Activated T-cell treated with anti-CD3 and anti-CD28 coated beads, Interleukin-2, amount 50 U/mL, for 72 hours (primary cell): ENCODE results near the gene DCN. TPM values are rescaled to one million over a fixed set of nuclear protein-coding genes. Genes with fewer than 3 reads are reported as not detected.
A peak's percentile ranks its signal among the peaks of the same experiment; 100 is the strongest.

Experiments
- ATAC-seq, 2 donors: fragments of 150-1000 bp; cut with Tn5 transposase; replicated peaks in 1 of 2; 2 replicates each; pipeline ENCODE4 v1.10.0; 2021; ENCODE audit warnings: moderate library complexity in 2 of 2, mild to moderate bottlenecking in 1 of 2
- DNase-seq, 2 donors: peaks; one replicate each; pipeline ENCODE4 v3.0.0; 2021 to 2022; ENCODE audit warnings: mixed read lengths in 1 of 2
- H3K27ac Mint-ChIP-seq: one replicate; pipeline ENCODE4 v1.8.0; 2022; ENCODE audit warnings: mild to moderate bottlenecking, moderate library complexity, mixed read lengths
- H3K27me3 Mint-ChIP-seq: one replicate; pipeline ENCODE4 v1.8.0; 2022; ENCODE audit warnings: low read depth, mixed read lengths
- H3K36me3 Mint-ChIP-seq, 2 donors: one replicate each; pipeline ENCODE4 v1.8.0; 2022; ENCODE audit warnings: mixed read lengths in 2 of 2, mild to moderate bottlenecking in 1 of 2; ENCODE audit not compliant: insufficient read depth in 2 of 2
- H3K4me1 Mint-ChIP-seq: one replicate; pipeline ENCODE4 v1.8.0; 2022; ENCODE audit warnings: low read depth, mixed read lengths
- H3K4me3 Mint-ChIP-seq, 2 donors: one replicate each; pipeline ENCODE4 v1.8.0; 2022; ENCODE audit warnings: mild to moderate bottlenecking in 2 of 2, mixed read lengths in 2 of 2, moderate library complexity in 2 of 2
- H3K9me3 Mint-ChIP-seq, 2 donors: one replicate each; pipeline ENCODE4 v1.8.0; 2022; ENCODE audit warnings: mixed read lengths in 2 of 2
- total RNA-seq, 2 donors: library from RNA; stranded (reverse); gene quantifications; one replicate each; pipeline ENCODE4 v1.2.3, GENCODE V29; 2022

DCN gene
- total RNA-seq, 2 donors from 2014 or later, result not detected

- ATAC-seq (no peak), DNase-seq (no peak)
- Mint-ChIP-seq H3K4me1 (no peaks in the 10 kb centered on the region), H3K36me3 (no peaks in the 10 kb centered on the region), H3K9me3 (no peaks in the 10 kb centered on the region), H3K27ac (no peak overlapping the region), H3K4me3 (no peak overlapping the region), H3K27me3 (no peaks in the 10 kb centered on the region)
Measured at GRCh38 chr12:91119089-91119488, 63.5 kb downstream of the DCN start.

- Mint-ChIP-seq H3K27ac (no peak overlapping the region), H3K4me3 (no peak overlapping the region), H3K36me3 (no peaks in the 10 kb centered on the region), H3K4me1 (no peaks in the 10 kb centered on the region), H3K9me3 (no peaks in the 10 kb centered on the region), H3K27me3 (no peaks in the 10 kb centered on the region)
- ATAC-seq, result no peak
- no peak for DNase-seq
Measured at GRCh38 chr12:91113621-91114020, 69.0 kb downstream of the DCN start.

- ATAC-seq (no peak), DNase-seq (no peak)
- no peak within 1 kb of the TSS for H3K4me3 Mint-ChIP-seq
- no peaks in the 10 kb centered on the region for H3K4me1 Mint-ChIP-seq
- no peaks in the 10 kb centered on the region for H3K9me3 Mint-ChIP-seq
- no peak within 1 kb of the TSS for H3K27ac Mint-ChIP-seq
- H3K36me3 Mint-ChIP-seq, result no peaks in the 10 kb centered on the region
- H3K27me3 Mint-ChIP-seq, result no peaks in the 10 kb centered on the region
Measured at GRCh38 chr12:91111366-91112325, 71.0 kb downstream of the DCN start, which contains the start of gene LUM. LUM (minus strand) TSS chr12:91111494; CDS start chr12:91108979, 2,515 bp downstream.

- ATAC-seq, result no peak
- no peak overlapping the region for H3K4me3 Mint-ChIP-seq
- no peak overlapping the region for H3K27ac Mint-ChIP-seq
Measured at GRCh38 chr12:91110311-91110924, 72.2 kb downstream of the DCN start.

GRCh38 chr12:91109581-91110310 lies 72.9 kb downstream of the DCN start:
- Mint-ChIP-seq H3K4me1 (no peaks in the 10 kb centered on the region), H3K27me3 (no peaks in the 10 kb centered on the region), H3K4me3 (no peak overlapping the region), H3K36me3 (no peaks in the 10 kb centered on the region), H3K27ac (no peak overlapping the region), H3K9me3 (no peaks in the 10 kb centered on the region)
- ATAC-seq (no peak), DNase-seq (no peak)

More at GRCh38 chr12:91110311-91110924, 72.2 kb downstream of the DCN start:
- Mint-ChIP-seq H3K4me1 (no peaks in the 10 kb centered on the region), H3K27me3 (no peaks in the 10 kb centered on the region), H3K9me3 (no peaks in the 10 kb centered on the region), H3K36me3 (no peaks in the 10 kb centered on the region)
- no peak for DNase-seq

- no peaks in the 10 kb centered on the region for H3K9me3 Mint-ChIP-seq
- peak in 1 of 2 donors; percentile 32 for ATAC-seq
- no peak overlapping the region for H3K27ac Mint-ChIP-seq
- H3K27me3 Mint-ChIP-seq, result no peaks in the 10 kb centered on the region
- no peaks in the 10 kb centered on the region for H3K36me3 Mint-ChIP-seq
- no peaks in the 10 kb centered on the region for H3K4me1 Mint-ChIP-seq
- peak; percentile 53 to 64 for DNase-seq
- H3K4me3 Mint-ChIP-seq, result no peak overlapping the region
Measured at GRCh38 chr12:91109148-91109564, 73.5 kb downstream of the DCN start.

- no peak overlapping the region for H3K4me3 Mint-ChIP-seq
Measured at GRCh38 chr12:91108196-91108755, 74.3 kb downstream of the DCN start.

GRCh38 chr12:91106283-91106682 lies 76.3 kb downstream of the DCN start:
- no peak overlapping the region for H3K27ac Mint-ChIP-seq
- no peak for DNase-seq
- no peaks in the 10 kb centered on the region for H3K4me1 Mint-ChIP-seq
- H3K36me3 Mint-ChIP-seq, result no peaks in the 10 kb centered on the region
- ATAC-seq, result no peak
- no peak overlapping the region for H3K4me3 Mint-ChIP-seq
- no peaks in the 10 kb centered on the region for H3K27me3 Mint-ChIP-seq
- H3K9me3 Mint-ChIP-seq, result no peaks in the 10 kb centered on the region

More at GRCh38 chr12:91108196-91108755, 74.3 kb downstream of the DCN start:
- H3K4me1 Mint-ChIP-seq, result no peaks in the 10 kb centered on the region
- no peaks in the 10 kb centered on the region for H3K9me3 Mint-ChIP-seq
- H3K27me3 Mint-ChIP-seq, result no peaks in the 10 kb centered on the region
- no peak overlapping the region for H3K27ac Mint-ChIP-seq
- DNase-seq (no peak), ATAC-seq (no peak)
- H3K36me3 Mint-ChIP-seq, result no peaks in the 10 kb centered on the region

GRCh38 chr12:91105807-91106206 lies 76.8 kb downstream of the DCN start:
- H3K36me3 Mint-ChIP-seq, result no peaks in the 10 kb centered on the region
- ATAC-seq (no peak), DNase-seq (no peak)
- H3K4me1 Mint-ChIP-seq, result no peaks in the 10 kb centered on the region
- no peaks in the 10 kb centered on the region for H3K9me3 Mint-ChIP-seq
- H3K27me3 Mint-ChIP-seq, result no peaks in the 10 kb centered on the region
- no peak overlapping the region for H3K4me3 Mint-ChIP-seq
- no peak overlapping the region for H3K27ac Mint-ChIP-seq

- Mint-ChIP-seq H3K4me3 (no peak overlapping the region), H3K4me1 (no peaks in the 10 kb centered on the region), H3K27me3 (no peaks in the 10 kb centered on the region), H3K27ac (no peak overlapping the region), H3K9me3 (no peaks in the 10 kb centered on the region), H3K36me3 (no peaks in the 10 kb centered on the region)
- DNase-seq, result no peak
- no peak for ATAC-seq
Measured at GRCh38 chr12:91104812-91105466, 77.7 kb downstream of the DCN start.

- no peaks in the 10 kb centered on the region for H3K9me3 Mint-ChIP-seq
- no peaks in the 10 kb centered on the region for H3K27me3 Mint-ChIP-seq
- no peak for ATAC-seq
- H3K36me3 Mint-ChIP-seq, result no peaks in the 10 kb centered on the region
- no peak for DNase-seq
- H3K4me3 Mint-ChIP-seq, result no peak overlapping the region
- no peak overlapping the region for H3K27ac Mint-ChIP-seq
- no peaks in the 10 kb centered on the region for H3K4me1 Mint-ChIP-seq
Measured at GRCh38 chr12:91103624-91104023, 79.0 kb downstream of the DCN start.

- no peaks in the 10 kb centered on the region for H3K4me1 Mint-ChIP-seq
- no peaks in the 10 kb centered on the region for H3K27me3 Mint-ChIP-seq
- H3K36me3 Mint-ChIP-seq, result no peaks in the 10 kb centered on the region
- DNase-seq (no peak), ATAC-seq (no peak)
- no peak overlapping the region for H3K4me3 Mint-ChIP-seq
- H3K9me3 Mint-ChIP-seq, result no peaks in the 10 kb centered on the region
- no peak overlapping the region for H3K27ac Mint-ChIP-seq
Measured at GRCh38 chr12:91103101-91103500, 79.5 kb downstream of the DCN start.
